ENCODE data around the gene MEGF6.

The MEGF6 gene

DNA sequence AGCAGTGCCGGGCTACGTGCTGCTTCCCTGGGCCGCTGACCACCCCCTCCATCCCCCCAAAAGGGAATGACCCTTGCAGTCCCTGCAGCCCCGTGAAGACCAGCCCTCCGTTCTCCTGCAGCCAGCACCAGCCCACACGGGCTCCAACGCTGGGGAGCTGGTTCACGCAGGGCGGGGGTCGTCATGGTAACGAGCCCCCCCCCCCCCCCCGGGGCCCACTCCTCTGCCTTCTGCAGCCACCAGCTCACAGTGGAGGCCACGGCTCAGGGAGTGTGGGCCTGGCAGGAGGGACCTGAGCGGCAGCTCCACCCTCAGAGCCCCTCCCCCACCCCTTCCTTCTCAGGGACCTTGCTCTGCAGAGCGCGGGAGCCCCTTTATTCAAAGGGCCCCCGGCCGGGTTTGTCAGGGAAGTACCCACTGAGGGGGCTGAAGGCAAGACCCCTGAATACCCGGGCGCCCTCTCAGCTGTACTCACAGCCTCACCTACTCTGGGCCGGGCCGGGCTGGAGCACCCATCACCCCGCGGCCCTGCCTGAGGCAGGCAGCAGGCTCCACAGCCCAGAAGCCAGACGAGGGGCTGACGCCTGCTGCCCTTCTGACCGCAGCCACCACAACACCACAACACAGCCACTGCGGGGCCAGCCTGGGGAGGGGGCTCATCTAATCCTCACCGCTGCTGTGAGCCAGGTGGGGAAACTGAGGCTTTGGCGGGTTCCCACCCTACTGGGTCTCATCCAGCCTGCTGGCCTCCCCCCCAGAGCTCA, 12.6 kb downstream of the MEGF6 start:
- H3K4me3 ChIP-seq (ENCODE audit: low read depth, low read length), result no peak overlapping the region
- POLR2A ChIA-PET, result no interaction called here
- no peak for DNase-seq (ENCODE audit: low read depth, low spot score)
- CTCF ChIA-PET, result interaction anchor here (1.7 kb wide), 1 partner anchor 11 kb away, joined by 4 read pairs; no protein-coding TSS in a partner anchor
- TF ChIP-seq, protein P1, sequence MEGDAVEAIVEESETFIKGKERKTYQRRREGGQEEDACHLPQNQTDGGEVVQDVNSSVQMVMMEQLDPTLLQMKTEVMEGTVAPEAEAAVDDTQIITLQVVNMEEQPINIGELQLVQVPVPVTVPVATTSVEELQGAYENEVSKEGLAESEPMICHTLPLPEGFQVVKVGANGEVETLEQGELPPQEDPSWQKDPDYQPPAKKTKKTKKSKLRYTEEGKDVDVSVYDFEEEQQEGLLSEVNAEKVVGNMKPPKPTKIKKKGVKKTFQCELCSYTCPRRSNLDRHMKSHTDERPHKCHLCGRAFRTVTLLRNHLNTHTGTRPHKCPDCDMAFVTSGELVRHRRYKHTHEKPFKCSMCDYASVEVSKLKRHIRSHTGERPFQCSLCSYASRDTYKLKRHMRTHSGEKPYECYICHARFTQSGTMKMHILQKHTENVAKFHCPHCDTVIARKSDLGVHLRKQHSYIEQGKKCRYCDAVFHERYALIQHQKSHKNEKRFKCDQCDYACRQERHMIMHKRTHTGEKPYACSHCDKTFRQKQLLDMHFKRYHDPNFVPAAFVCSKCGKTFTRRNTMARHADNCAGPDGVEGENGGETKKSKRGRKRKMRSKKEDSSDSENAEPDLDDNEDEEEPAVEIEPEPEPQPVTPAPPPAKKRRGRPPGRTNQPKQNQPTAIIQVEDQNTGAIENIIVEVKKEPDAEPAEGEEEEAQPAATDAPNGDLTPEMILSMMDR (IDR thresholded peaks at IDR 0.05; ENCODE audit: insufficient read depth, low read length, missing control alignments), result no peak

- TF ChIP-seq, protein P1 (IDR thresholded peaks at IDR 0.05; ENCODE audit: insufficient read depth, low read length, missing control alignments), result no peak
- H3K4me3 ChIP-seq (ENCODE audit: low read depth, low read length), result no peak overlapping the region
- CTCF ChIA-PET, result interaction anchor here (1.7 kb wide), 1 partner anchor 11 kb away, joined by 4 read pairs; no protein-coding TSS in a partner anchor
- no peak for DNase-seq (ENCODE audit: low read depth, low spot score)
- POLR2A ChIA-PET, result no interaction called here
Observed at GRCh38 chr1:3598051-3598491, 13.2 kb downstream of the MEGF6 start.

DNA sequence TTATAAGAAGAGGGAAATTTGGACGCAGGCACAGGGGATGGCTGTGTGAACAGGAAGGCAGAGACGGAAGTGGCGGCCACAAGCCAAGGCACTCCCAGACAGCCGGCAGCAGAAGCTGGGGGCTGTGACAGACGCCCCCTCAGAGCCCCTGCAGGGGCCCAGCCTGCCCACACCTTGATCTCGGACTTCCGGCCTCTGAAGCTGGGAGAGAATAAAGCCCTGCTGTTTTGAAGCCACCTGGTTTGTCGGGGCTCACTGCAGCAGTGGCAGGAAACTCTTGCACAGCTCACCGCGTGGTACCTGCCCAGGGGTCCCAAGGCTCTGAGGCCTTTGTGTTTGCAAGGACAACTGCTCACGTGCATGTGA, 13.7 kb downstream of the MEGF6 start:
- TF ChIP-seq, protein P1 (IDR thresholded peaks at IDR 0.05; ENCODE audit: insufficient read depth, low read length, missing control alignments), result no peak
- ChIA-PET CTCF (no interaction called here), POLR2A (no interaction called here)
- H3K4me3 ChIP-seq (ENCODE audit: low read depth, low read length), result no peak overlapping the region
- DNase-seq (ENCODE audit: low read depth, low spot score), result no peak

DNA sequence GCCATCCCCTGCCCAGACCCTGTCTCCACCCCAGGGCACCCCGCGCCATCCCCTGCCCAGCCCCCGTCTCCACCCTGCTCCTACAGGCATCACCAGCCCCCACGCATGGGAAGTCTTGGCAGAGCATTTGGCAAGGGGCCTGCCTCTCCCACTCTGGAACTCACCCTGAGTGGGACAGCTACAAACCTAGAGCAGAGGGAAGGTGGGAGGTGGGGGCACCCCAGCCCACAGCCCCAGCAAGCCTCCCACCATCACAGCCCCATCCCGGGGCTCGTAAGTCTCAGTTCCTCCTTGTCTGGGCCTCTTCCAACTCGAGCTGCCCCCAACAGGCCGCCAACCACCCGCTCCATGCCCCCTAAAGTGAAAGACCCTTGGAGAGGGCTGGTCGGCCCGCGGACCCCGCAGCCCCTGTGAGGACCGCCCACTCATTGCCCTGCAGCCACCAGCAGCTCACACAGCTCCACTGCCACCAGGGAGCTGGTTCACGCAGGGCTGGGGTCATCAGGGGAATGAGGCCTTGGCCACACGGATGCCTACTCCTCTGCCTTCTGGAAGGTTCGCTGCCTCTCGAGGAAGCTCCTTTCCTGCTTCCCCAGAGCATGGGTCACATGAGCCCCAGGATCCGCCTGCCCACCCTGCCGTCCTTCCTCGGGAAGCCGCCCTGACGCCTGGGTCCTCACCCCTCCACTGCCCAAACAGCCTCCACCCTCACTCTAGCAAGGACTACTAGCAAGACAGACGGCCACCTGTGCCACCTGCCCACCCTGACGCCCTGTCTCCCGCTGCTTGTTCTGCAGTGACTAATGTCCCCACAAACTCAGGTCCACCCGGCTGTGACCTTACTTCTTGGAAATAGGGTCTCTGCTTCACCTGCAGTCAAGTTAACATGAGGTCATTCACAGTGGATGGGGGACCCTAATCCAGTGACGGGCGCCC, 14.4 kb downstream of the MEGF6 start:
- TF ChIP-seq, protein P1 (IDR thresholded peaks at IDR 0.05; ENCODE audit: insufficient read depth, low read length, missing control alignments), result no peak
- ChIA-PET POLR2A (no interaction called here), CTCF (no interaction called here)
- H3K4me3 ChIP-seq (ENCODE audit: low read depth, low read length), result no peak overlapping the region
- no peak for DNase-seq (ENCODE audit: low read depth, low spot score)

GRCh38 chr1:3595949-3596348, 15.4 kb downstream of the MEGF6 start:
- ChIA-PET POLR2A (no interaction called here), CTCF (no interaction called here)
- no peak for DNase-seq (ENCODE audit: low read depth, low spot score)
- H3K4me3 ChIP-seq (ENCODE audit: low read depth, low read length), result no peak overlapping the region
- TF ChIP-seq, protein P1 (IDR thresholded peaks at IDR 0.05; ENCODE audit: insufficient read depth, low read length, missing control alignments), result no peak

Data from AG04449 (cell line).